Dermis microvascular lymphatic vessel endothelial cell (primary cell): Measurements from ENCODE around the gene TPI1. TPM values are rescaled to one million over a fixed set of nuclear protein-coding genes. Genes with fewer than 3 reads are reported as not detected.
A peak's percentile ranks its signal among the peaks of the same experiment; 100 is the strongest.
"Not testable (repeated sequence)": the region's sequence is repeated elsewhere in the genome, so short reads cannot be mapped to it uniquely, and the experiment has no call there.

Source experiments
- DNase-seq, 2 donors: peaks; one replicate each; pipeline versions ENCODE4 v3.0.0 to v3.0.0-alpha.2; 2010; ENCODE audit warnings: low read depth in 2 of 2
- total RNA-seq: library from RNA; depleted of rRNA; stranded (reverse); fragments of >200 nt; gene quantifications from 2 replicates; pipeline ENCODE4 v1.2.1, GENCODE V29; 2014

Gene TPI1
- total RNA-seq, 1 donor from 2014 or later: 977 TPM

- DNase-seq: peak; percentile 85 to 97
These were observed 23.7 kb downstream of the TPI1 start for GRCh38 chr12:6890789-6891645.

GRCh38 chr12:6891646-6892001 is 24.3 kb downstream of the TPI1 start:
- DNase-seq: no peak

- DNase-seq: not testable (repeated sequence)
These were observed 25.4 kb downstream of the TPI1 start for GRCh38 chr12:6892683-6893082.

GRCh38 chr12:6894321-6894720 is 27.0 kb downstream of the TPI1 start:
- no peak for DNase-seq

- DNase-seq: no peak
These were observed 29.6 kb downstream of the TPI1 start for GRCh38 chr12:6896846-6897435.

- no peak for DNase-seq
These were observed 32.1 kb downstream of the TPI1 start for GRCh38 chr12:6899427-6899826.

- peak; percentile 80 to 82 for DNase-seq
These were observed 32.6 kb downstream of the TPI1 start for GRCh38 chr12:6899837-6900519.

GRCh38 chr12:6902448-6902847 is 35.1 kb downstream of the TPI1 start:
- no peak for DNase-seq

- no peak for DNase-seq
These were observed 36.4 kb downstream of the TPI1 start for GRCh38 chr12:6903722-6904121.

GRCh38 chr12:6904280-6905276 is 37.2 kb downstream of the TPI1 start, which contains the start of gene LRRC23:
Gene LRRC23 (plus strand): TSS chr12:6904822. CDS start chr12:6905634, 812 bp downstream.
- DNase-seq: peak; percentile 84 to 94

- DNase-seq: no peak
These were observed 38.2 kb downstream of the TPI1 start for GRCh38 chr12:6905414-6906040.

GRCh38 chr12:6908141-6908540 is 40.8 kb downstream of the TPI1 start:
- DNase-seq: not testable (repeated sequence)

- DNase-seq: no peak
These were observed 42.3 kb downstream of the TPI1 start for GRCh38 chr12:6909421-6910145.

- DNase-seq: no peak
These were observed 45.0 kb downstream of the TPI1 start for GRCh38 chr12:6912164-6912935.

GRCh38 chr12:6914246-6914946 is 47.1 kb downstream of the TPI1 start, which contains the start of gene ENO2:
Gene ENO2 (plus strand): TSS chr12:6914580. CDS start chr12:6915833, 1,253 bp downstream.
- DNase-seq: peak in 1 of 2 donors; percentile 61

- no peak for DNase-seq
These were observed 47.8 kb downstream of the TPI1 start for GRCh38 chr12:6914947-6915788.

- no peak for DNase-seq
These were observed 48.5 kb downstream of the TPI1 start for GRCh38 chr12:6915789-6916285.
